HG03045 (cell line): ENCODE data around the gene NAT9.

Source experiments
- ATAC-seq: cut with Tn5 transposase; IDR thresholded peaks from one replicate; pipeline ENCODE4 v1.9.1; 2021; ENCODE audit warnings: mild to moderate bottlenecking, moderate library complexity; ENCODE audit not compliant: unreplicated experiment

The NAT9 gene

GRCh38 chr17:74806334-74806733 lies 30.2 kb upstream of the NAT9 start:
- no peak for ATAC-seq

GRCh38 chr17:74805591-74805991 lies 29.4 kb upstream of the NAT9 start:
- no peak for ATAC-seq

- ATAC-seq, result no peak
These were observed 28.5 kb upstream of the NAT9 start for GRCh38 chr17:74804683-74805082.

GRCh38 chr17:74803971-74804370 lies 27.8 kb upstream of the NAT9 start:
- no peak for ATAC-seq

GRCh38 chr17:74803388-74803930 lies 27.3 kb upstream of the NAT9 start:
- ATAC-seq, result no peak

- no peak for ATAC-seq
These were observed 25.8 kb upstream of the NAT9 start for GRCh38 chr17:74801896-74802295.

- ATAC-seq, result no peak
These were observed 24.4 kb upstream of the NAT9 start for GRCh38 chr17:74800531-74800930.

GRCh38 chr17:74799097-74799496 lies 23.0 kb upstream of the NAT9 start:
- no peak for ATAC-seq

- ATAC-seq, result no peak
These were observed 22.1 kb upstream of the NAT9 start for GRCh38 chr17:74798239-74798707.

GRCh38 chr17:74797824-74798223 lies 21.7 kb upstream of the NAT9 start:
- no peak for ATAC-seq

GRCh38 chr17:74796866-74797265 lies 20.7 kb upstream of the NAT9 start:
- ATAC-seq, result no peak

- ATAC-seq, result no peak
These were observed 20.1 kb upstream of the NAT9 start for GRCh38 chr17:74796211-74796610.

GRCh38 chr17:74795327-74796020 lies 19.3 kb upstream of the NAT9 start:
- ATAC-seq, result no peak

GRCh38 chr17:74792586-74793105 lies 16.5 kb upstream of the NAT9 start:
- no peak for ATAC-seq

- no peak for ATAC-seq
These were observed 14.3 kb upstream of the NAT9 start for GRCh38 chr17:74790161-74791058.

- no peak for ATAC-seq
These were observed 10.4 kb upstream of the NAT9 start for GRCh38 chr17:74786431-74787055.

GRCh38 chr17:74785981-74786360 lies 9.8 kb upstream of the NAT9 start:
- no peak for ATAC-seq

GRCh38 chr17:74785096-74785980 lies 9.2 kb upstream of the NAT9 start:
- no peak for ATAC-seq

- ATAC-seq, result no peak
These were observed 8.1 kb upstream of the NAT9 start for GRCh38 chr17:74784125-74784810.

GRCh38 chr17:74782571-74782970 lies 6.4 kb upstream of the NAT9 start:
- ATAC-seq, result no peak
